GM21390 (cell line): ENCODE results near the gene TTC33.
"Not testable (repeated sequence)": the region's sequence is repeated elsewhere in the genome, so short reads cannot be mapped to it uniquely, and the experiment has no call there.

Source experiments
- ATAC-seq: cut with Tn5 transposase; IDR thresholded peaks from one replicate; pipeline ENCODE4 v1.9.1; 2021; ENCODE audit not compliant: unreplicated experiment

Gene TTC33

GRCh38 chr5:40680741-40681362 lies 74.9 kb downstream of the TTC33 start:
- no peak for ATAC-seq

DNA sequence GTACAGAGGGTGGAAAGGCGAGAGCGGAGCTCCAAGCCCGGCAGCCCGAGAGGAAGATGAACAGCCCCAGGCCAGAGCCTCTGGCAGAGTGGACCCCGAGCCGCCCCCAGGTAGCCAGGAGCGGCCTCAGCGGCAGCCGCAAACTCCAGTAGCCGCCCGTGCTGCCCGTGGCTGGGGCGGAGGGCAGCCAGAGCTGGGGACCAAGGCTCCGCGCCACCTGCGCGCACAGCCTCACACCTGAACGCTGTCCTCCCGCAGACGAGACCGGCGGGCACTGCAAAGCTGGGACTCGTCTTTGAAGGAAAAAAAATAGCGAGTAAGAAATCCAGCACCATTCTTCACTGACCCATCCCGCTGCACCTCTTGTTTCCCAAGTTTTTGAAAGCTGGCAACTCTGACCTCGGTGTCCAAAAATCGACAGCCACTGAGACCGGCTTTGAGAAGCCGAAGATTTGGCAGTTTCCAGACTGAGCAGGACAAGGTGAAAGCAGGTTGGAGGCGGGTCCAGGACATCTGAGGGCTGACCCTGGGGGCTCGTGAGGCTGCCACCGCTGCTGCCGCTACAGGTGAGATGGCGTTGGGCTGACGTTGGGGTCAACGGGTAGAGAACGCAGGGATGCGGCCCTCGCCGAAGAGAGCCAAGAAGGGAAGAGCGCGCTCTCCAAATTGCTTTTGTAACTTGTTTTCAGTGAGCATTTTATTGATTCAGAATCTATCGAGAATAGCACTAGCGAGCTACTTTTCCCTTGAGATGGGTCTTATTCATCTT lies 75.7 kb downstream of the TTC33 start, which contains the start of gene PTGER4:
Gene PTGER4 (plus strand): TSS at position 3 of the 769 bp plus-strand sequence. CDS start 1,079 bp downstream, outside the sequence.
- ATAC-seq: peak; percentile 35

DNA sequence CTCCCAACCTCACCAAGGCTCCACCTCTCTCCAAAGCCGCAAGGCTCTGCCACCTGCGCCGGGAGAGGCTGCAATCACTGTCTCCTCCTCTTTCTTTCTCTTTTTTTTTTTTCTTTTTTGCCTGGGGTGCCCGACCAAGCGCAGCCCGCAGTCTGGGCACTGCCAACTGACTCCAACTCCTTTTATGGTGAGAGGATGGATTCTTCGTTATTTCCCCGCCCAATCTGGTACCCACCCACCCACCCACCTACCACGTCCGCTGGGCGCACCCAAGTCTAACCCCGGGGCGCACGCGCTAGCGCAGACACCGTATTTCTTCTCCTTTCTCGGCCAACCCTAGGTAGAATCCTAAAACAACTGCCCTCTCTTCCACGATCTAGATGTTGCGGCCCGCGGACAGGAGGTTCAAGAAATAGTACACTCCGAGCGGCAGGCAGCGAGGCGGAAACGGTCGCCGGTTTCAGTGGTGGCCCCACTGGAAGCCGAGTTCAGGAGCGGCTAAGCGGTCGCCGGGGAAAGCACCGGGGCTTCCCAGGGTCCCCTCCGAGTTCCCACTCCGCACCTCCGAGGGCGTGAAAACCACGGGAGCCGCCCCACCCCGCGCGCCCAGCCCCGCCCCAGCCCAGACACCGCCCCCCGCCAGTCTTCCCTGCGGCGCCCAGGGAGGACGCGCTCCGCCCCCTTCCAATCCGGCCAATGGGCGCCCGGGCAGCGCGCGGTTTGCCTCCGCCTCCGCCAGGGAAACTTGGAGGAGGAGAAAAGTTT lies 76.4 kb downstream of the TTC33 start:
- ATAC-seq: peak; percentile 71

DNA sequence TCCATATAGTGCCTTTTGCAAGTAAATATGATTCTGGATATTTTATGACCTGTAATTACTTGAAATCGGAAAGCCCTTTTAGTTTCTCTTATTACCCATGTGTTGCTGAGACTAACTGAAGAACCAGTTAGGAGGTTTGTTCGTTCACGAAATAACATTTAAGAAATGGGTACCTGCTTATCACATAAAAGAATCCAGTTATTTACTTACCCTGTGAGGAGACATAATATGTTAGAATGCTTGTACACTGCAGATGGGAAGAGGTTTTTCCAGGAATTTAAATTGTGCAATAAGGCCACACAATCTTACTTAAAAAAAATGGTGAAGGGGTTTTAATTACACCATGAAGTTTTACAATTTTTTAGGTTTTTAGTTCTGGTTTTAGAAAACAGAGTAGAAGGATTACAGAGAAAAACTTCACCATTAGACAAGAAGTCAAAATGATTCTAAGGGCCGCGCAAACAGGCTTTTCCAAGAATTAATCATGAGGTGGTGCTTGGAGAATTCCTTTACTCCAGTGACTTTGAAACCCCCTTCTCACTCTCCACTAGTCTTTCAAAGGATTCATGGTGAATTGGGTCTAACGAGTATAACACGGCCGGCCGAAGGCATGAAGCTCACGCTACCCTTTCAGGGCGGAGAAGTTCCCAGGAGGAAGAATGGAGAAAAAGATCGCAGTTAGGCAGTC lies 77.2 kb downstream of the TTC33 start:
- no peak for ATAC-seq

GRCh38 chr5:40678026-40678425 lies 77.7 kb downstream of the TTC33 start:
- ATAC-seq: no peak

GRCh38 chr5:40677456-40677855 lies 78.3 kb downstream of the TTC33 start:
- ATAC-seq: no peak

- no peak for ATAC-seq
Measured at GRCh38 chr5:40676613-40677343, 79.0 kb downstream of the TTC33 start.

- ATAC-seq: no peak
Measured at GRCh38 chr5:40675396-40676133, 80.2 kb downstream of the TTC33 start.

- ATAC-seq: no peak
Measured at GRCh38 chr5:40674661-40675235, 81.0 kb downstream of the TTC33 start.

GRCh38 chr5:40672425-40672824 lies 83.3 kb downstream of the TTC33 start:
- ATAC-seq: no peak

GRCh38 chr5:40669606-40670390 lies 86.0 kb downstream of the TTC33 start:
- ATAC-seq: no peak

GRCh38 chr5:40667161-40667663 lies 88.5 kb downstream of the TTC33 start:
- ATAC-seq: no peak

- ATAC-seq: no peak
Measured at GRCh38 chr5:40666657-40667056, 89.1 kb downstream of the TTC33 start.

DNA sequence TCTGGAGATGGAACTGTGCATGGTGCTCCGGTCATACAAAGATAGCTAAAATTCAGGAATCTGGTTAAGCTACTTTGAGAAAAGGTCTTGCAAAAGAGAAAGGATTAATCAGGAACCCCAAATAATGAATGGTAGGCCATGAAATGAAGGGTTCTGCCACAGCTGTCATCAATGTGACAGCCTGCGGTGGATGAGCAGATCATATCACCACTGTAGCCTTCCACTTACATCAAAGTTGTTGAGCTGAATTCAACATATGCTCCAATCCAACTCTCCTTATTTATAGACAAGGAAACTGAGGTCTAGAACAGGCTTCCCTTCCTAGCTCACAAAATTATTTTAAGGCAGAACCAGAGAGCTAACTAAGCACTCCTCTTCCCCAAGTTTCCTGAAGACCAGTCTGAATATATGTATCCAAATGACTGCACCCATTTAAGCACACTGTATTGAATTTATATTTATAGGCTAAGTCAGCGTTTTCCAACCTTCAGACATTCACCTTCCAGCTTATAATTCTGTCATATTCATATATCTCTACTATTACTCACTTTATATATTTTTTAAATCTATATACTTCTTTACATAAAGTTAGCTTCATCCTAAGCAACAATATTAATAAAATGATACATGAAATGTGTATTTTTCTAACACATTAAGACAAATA lies 90.0 kb downstream of the TTC33 start:
- ATAC-seq: no peak

GRCh38 chr5:40660751-40661150 lies 95.0 kb downstream of the TTC33 start:
- no peak for ATAC-seq

GRCh38 chr5:40656766-40657165 lies 99.0 kb downstream of the TTC33 start:
- ATAC-seq: no peak

GRCh38 chr5:40656091-40656490 lies 99.7 kb downstream of the TTC33 start:
- ATAC-seq: not testable (repeated sequence)

GRCh38 chr5:40655138-40655537 lies 100.6 kb downstream of the TTC33 start:
- no peak for ATAC-seq
